GM21825 (cell line): ENCODE data around the gene GSN.

Source experiments
- ATAC-seq: cut with Tn5 transposase; IDR thresholded peaks from one replicate; pipeline ENCODE4 v1.9.1; 2021; ENCODE audit warnings: mild to moderate bottlenecking, moderate library complexity; ENCODE audit not compliant: unreplicated experiment

The GSN gene

GRCh38 chr9:121301881-121302286, 33.9 kb downstream of the GSN start:
- ATAC-seq: no peak

- no peak for ATAC-seq
Measured at GRCh38 chr9:121302341-121302740, 34.4 kb downstream of the GSN start.

- ATAC-seq: no peak
Measured at GRCh38 chr9:121302786-121303185, 34.8 kb downstream of the GSN start.

DNA sequence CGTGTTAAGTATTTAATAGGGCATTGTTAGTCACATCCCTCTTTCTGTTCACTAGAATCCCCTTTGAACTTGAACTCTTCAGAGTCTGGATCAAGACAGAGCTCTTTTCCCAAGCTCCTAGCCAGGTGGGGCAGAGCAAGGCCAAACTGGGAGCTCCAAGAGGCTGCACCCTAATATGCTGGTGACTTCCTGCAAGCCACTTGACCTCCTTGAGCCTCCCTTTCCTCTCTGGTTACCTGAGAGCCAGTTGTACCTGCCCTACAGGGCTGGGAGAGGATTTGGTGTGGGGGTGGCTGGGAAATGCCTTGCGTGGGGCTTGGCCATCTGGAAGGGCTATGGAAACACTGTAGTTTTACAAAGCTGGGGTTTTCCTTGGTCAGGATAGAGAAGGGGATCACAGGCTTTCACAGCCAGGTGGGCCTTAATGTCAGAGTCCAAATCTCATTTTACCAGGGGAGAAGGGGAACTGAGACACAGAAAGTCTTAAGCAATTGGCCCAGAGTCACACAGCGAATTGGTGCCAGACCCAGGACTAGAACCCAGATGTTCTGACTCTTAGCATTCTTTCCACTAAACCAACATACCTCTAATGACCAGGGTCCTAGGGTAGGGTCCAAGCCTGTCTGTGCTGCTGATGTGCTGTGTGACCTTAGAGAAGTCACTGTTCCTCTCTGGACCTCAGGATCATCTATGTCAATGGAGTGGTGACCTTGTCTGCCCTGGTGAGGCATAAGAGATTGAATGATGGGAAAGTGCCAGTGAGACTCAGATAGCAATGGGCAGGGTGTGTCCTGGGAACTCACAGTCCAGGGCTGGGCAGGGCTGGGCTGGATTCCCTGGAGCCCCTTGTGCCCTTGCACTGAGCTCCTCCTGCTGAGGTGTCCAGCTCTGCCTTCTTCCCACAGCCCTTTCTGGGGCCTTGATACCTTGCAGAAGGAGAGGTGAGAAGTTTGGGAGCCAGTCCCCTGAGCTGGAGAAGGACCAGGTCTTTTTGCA, 35.8 kb downstream of the GSN start:
- no peak for ATAC-seq

DNA sequence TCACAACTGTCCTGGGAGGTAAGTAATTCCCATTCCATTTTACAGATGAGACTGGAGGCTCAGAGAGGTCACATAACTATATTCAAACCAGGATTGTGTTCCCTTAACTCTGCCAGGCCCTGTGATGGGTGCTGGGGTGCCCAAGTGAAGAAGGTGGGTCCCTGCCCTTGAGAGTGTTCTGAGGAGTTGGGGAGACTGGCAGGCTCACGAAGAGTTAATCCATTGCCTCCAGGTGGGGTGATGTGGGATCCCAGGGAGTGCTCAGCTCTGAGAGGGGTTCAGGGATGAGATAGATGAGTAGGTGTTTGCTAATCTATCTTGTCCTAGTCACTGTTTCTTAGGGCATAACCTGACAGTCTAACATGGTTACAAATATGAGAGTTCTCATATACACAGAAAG, 36.7 kb downstream of the GSN start:
- no peak for ATAC-seq

DNA sequence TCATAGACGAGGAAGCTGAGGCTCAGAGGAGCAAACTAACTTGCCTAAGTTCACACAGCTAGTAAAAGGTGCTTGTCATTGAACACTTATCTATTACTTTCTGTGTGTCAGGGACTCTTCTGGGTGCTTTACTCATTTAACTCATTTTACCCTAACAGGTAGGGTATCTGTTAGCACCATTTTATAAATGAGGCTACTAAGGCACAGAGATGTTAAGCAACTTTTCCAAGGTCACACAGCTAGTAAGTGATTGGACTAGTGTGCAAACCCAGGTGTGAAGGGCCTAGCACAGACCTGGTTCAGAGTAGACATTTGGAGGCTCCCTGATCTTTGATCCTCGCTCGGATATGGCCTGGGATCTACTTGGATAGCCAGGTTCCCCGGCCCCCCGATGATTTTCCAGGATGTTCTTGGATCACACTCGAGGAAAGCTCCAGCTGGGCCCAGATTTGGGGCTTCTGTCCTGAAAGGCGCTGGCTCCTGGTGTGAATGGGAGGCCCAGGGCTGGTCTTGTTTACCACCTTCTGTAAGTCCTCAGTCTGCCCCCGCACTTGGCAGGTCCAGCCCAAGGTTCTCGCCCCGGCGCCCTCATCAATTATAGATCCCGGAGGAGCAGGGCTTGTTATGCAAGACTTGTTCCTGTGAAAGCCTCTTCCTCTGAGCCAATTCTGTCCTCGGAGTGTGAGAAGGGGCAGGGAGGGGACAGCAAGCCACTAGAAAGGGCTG, 37.5 kb downstream of the GSN start:
- no peak for ATAC-seq

- no peak for ATAC-seq
Measured at GRCh38 chr9:121307976-121308375, 40.0 kb downstream of the GSN start.

DNA sequence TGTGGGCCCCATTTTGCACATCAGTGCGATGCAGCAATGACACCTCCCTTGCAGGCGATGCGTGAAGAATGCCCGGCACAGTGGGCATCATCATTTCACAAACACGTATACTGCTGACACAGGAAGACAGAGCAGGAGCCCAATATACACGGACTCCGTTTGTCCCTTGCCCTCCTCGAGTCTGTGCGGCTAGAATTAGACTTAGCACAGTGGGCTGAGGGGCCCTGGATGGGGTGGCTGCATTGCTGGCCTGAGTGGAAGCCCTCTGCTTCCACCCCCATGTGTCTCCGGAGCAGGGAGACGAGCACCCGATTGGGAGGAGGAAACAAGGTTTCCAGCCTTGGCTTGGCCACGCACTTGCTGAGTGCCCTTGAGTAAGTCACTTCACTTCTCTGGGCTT, 40.8 kb downstream of the GSN start:
- no peak for ATAC-seq

GRCh38 chr9:121309171-121309570, 41.2 kb downstream of the GSN start:
- ATAC-seq: no peak

DNA sequence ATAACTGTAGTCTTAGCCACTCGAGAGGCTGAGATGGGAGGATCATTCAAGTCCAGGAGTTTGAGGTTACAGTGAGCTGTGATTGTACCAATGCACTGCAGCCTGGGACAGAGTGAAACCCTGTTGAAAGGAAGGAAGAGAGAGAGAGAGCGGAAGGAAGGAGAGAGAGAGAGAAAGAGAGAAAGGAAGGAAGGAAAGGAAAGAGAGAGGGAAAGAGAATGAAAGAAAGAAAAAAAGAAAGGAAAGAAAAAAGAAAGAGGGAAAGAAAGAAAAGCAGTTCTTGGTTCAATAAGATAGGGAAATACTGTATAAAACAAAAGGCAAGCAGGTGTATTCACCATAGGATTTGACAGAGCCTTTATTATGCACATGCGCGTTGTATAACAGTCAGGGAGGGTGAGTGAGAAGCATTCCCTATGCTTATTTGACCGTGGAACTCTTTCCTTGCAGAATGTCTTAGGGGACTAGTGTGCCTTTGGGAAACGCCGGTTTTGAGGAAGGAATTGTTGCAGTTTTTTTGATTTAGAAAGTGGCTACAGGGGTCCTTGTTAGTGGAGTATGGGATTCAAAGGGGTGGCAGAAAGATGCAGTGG, 42.0 kb downstream of the GSN start:
- no peak for ATAC-seq

GRCh38 chr9:121310571-121310970, 42.6 kb downstream of the GSN start:
- ATAC-seq: no peak

DNA sequence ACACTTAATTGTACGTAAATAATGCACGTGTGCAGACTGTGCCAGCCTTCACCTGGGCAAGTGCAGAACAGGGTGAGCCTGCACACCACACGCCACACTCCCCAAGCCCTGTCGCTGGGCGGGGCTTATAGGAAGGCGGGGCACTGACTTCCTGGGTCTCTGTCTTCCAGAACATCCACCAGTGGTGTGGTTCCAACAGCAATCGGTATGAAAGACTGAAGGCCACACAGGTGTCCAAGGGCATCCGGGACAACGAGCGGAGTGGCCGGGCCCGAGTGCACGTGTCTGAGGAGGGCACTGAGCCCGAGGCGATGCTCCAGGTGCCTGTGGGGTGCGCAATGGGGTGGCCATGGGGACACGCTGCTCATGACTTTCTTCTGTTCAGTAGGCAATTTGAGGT, 44.2 kb downstream of the GSN start:
- no peak for ATAC-seq

GRCh38 chr9:121313458-121314152, 45.6 kb downstream of the GSN start:
- ATAC-seq: no peak

GRCh38 chr9:121316378-121316777, 48.4 kb downstream of the GSN start:
- no peak for ATAC-seq

DNA sequence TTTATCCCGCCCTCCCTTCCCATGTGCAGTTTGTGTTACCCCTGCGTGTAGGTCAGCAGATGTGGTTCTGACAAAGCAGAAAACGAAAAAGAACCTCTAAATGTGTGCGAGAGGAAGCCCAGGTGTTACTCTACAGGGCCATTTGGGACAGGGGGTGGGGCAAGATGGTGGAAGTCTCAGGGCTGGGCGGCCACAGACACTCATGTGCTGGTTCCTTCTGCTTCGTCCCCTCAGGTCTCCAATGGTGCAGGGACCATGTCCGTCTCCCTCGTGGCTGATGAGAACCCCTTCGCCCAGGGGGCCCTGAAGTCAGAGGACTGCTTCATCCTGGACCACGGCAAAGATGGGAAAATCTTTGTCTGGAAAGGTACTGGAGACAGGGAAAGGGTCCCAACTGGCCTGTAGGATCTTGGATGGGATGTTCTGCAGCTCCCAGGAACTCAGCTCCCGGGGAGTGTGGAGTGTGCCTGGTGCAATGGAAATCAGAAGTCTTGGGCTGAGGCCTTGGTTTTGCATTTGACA, 49.0 kb downstream of the GSN start:
- no peak for ATAC-seq

- no peak for ATAC-seq
Measured at GRCh38 chr9:121317737-121318630, 50.0 kb downstream of the GSN start.

DNA sequence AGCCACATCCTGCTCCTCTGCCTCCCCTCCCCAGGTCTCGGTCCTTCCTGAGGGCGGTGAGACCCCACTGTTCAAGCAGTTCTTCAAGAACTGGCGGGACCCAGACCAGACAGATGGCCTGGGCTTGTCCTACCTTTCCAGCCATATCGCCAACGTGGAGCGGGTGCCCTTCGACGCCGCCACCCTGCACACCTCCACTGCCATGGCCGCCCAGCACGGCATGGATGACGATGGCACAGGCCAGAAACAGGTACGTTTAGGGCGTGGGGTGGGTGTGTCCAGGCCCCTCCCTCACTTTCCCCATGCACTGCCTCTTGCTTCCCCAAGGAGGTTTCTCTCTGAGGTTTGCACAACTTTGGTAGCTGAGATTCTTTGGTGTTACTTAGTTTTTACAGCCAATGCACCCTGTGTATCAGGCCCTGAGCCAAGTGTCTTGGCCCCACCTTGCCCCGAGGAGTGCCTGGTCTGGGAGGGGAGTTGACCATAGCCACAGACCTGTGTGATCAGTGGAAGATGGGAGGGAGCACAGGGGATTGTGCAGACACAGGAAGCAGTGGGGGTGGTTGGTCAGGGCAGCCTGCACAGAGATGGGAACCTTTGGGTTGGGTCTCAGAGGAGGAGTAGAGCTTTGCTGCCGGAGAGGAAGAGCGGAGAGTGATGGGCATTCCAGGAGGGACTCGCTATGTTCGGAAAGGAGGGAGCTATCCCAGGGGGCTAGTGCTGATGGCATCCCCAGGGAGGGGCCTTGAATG, 50.8 kb downstream of the GSN start:
- ATAC-seq: no peak

DNA sequence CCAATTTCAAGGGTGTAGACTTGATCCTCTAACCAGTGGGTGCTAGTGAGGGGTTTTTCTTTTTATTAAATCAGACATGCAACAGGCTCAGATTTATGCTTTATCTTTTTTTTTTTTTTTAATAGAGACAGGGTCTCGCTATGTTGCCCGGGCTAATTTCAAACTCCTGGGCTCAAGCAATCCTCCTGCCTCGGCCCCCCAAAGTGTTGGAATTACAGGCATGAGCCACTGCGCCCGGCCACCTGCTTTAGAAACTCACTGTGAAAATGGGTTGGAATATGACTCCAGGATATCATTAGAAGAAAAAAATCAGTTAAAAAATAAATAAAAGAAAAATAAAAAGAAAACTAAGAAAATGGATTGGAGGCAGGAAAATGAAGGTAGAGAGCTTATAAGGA, 51.4 kb downstream of the GSN start:
- no peak for ATAC-seq

- ATAC-seq: no peak
Measured at GRCh38 chr9:121321016-121321503, 53.1 kb downstream of the GSN start.
